Urothelium cell line (cell line): ENCODE results near the gene C1orf105.
"Not testable (repeated sequence)": the region's sequence is repeated elsewhere in the genome, so short reads cannot be mapped to it uniquely, and the experiment has no call there.

Source experiments
- DNase-seq: peaks from one replicate; pipeline ENCODE4 v3.0.0; 2011; ENCODE audit warnings: low spot score, mixed read lengths
- FAIRE-seq: peaks from 2 replicates; lab custom pipeline; 2011; peaks lifted over from hg19 to GRCh38; lab: Jason Lieb, UNC

The C1orf105 gene

GRCh38 chr1:172484252-172484651, 63.8 kb downstream of the C1orf105 start:
- no peak for DNase-seq
- no peak for FAIRE-seq

GRCh38 chr1:172485626-172486025, 65.1 kb downstream of the C1orf105 start:
- FAIRE-seq (no peak), DNase-seq (no peak)

- FAIRE-seq: no peak
Observed at GRCh38 chr1:172486805-172487454, 66.4 kb downstream of the C1orf105 start.

GRCh38 chr1:172487550-172487949, 67.1 kb downstream of the C1orf105 start:
- DNase-seq: no peak
- no peak for FAIRE-seq

More at GRCh38 chr1:172486805-172487454, 66.4 kb downstream of the C1orf105 start:
- no peak for DNase-seq

GRCh38 chr1:172488393-172488792, 67.9 kb downstream of the C1orf105 start:
- FAIRE-seq (no peak), DNase-seq (no peak)

GRCh38 chr1:172489847-172490246, 69.4 kb downstream of the C1orf105 start:
- DNase-seq: no peak
- FAIRE-seq: no peak

- no peak for FAIRE-seq
- no peak for DNase-seq
Observed at GRCh38 chr1:172492421-172492820, 71.9 kb downstream of the C1orf105 start.

- FAIRE-seq (no peak), DNase-seq (no peak)
Observed at GRCh38 chr1:172494166-172494565, 73.7 kb downstream of the C1orf105 start.

- not testable (repeated sequence) for DNase-seq, FAIRE-seq
Observed at GRCh38 chr1:172496127-172496526, 75.6 kb downstream of the C1orf105 start.

GRCh38 chr1:172496678-172497077, 76.2 kb downstream of the C1orf105 start:
- no peak for FAIRE-seq
- no peak for DNase-seq

GRCh38 chr1:172497230-172497629, 76.7 kb downstream of the C1orf105 start:
- FAIRE-seq: no peak
- no peak for DNase-seq

- FAIRE-seq (no peak), DNase-seq (no peak)
Observed at GRCh38 chr1:172498857-172499256, 78.4 kb downstream of the C1orf105 start.

GRCh38 chr1:172499636-172500141, 79.2 kb downstream of the C1orf105 start:
- FAIRE-seq (no peak), DNase-seq (peak; percentile 26)

GRCh38 chr1:172500207-172500606, 79.7 kb downstream of the C1orf105 start:
- FAIRE-seq (no peak), DNase-seq (no peak)

- FAIRE-seq (no peak), DNase-seq (no peak)
Observed at GRCh38 chr1:172507741-172508140, 87.3 kb downstream of the C1orf105 start.

- DNase-seq (no peak), FAIRE-seq (no peak)
Observed at GRCh38 chr1:172510479-172510878, 90.0 kb downstream of the C1orf105 start.

- DNase-seq (no peak), FAIRE-seq (no peak)
Observed at GRCh38 chr1:172512591-172512990, 92.1 kb downstream of the C1orf105 start.

- DNase-seq (no peak), FAIRE-seq (no peak)
Observed at GRCh38 chr1:172513479-172513878, 93.0 kb downstream of the C1orf105 start.

- FAIRE-seq: no peak
- no peak for DNase-seq
Observed at GRCh38 chr1:172514108-172514507, 93.6 kb downstream of the C1orf105 start.

GRCh38 chr1:172515436-172515835, 95.0 kb downstream of the C1orf105 start:
- no peak for DNase-seq
- no peak for FAIRE-seq

GRCh38 chr1:172515927-172516326, 95.4 kb downstream of the C1orf105 start:
- DNase-seq (no peak), FAIRE-seq (no peak)

GRCh38 chr1:172517081-172517480, 96.6 kb downstream of the C1orf105 start:
- no peak for DNase-seq
- no peak for FAIRE-seq

GRCh38 chr1:172517545-172517944, 97.1 kb downstream of the C1orf105 start:
- FAIRE-seq: no peak

More at GRCh38 chr1:172517545-172517944, 97.1 kb downstream of the C1orf105 start:
- no peak for DNase-seq
